ENCODE data around the gene STRA8.

Gene STRA8

GRCh38 chr7:135270577-135271254 lies 37.1 kb downstream of the STRA8 start:
- TF ChIP-seq TAF1 (IDR thresholded peaks at IDR 0.05; ENCODE audit: low read depth) = no peak
- TF ChIP-seq NFIC (IDR thresholded peaks at IDR 0.05) = no peak
- TF ChIP-seq TEAD4 (IDR thresholded peaks at IDR 0.05) = no peak
- no peak for TF ChIP-seq USF1 (IDR thresholded peaks at IDR 0.05)
- no peak for TF ChIP-seq FOXM1 (IDR thresholded peaks at IDR 0.05; ENCODE audit: borderline replicate concordance, low read depth)

- TF ChIP-seq MAX (IDR thresholded peaks at IDR 0.05) (no peak), RAD21 (IDR thresholded peaks at IDR 0.05; ENCODE audit: low read depth) (no peak), EGR1 (IDR thresholded peaks at IDR 0.05) (no peak), CEBPB (IDR thresholded peaks at IDR 0.05) (no peak), FOXM1 (IDR thresholded peaks at IDR 0.05; ENCODE audit: borderline replicate concordance, low read depth) (no peak), TCF12 (IDR thresholded peaks at IDR 0.05; ENCODE audit: low read depth) (no peak), REST (IDR thresholded peaks at IDR 0.05; ENCODE audit: low read depth) (no peak), USF1 (IDR thresholded peaks at IDR 0.05) (no peak), YY1 (IDR thresholded peaks at IDR 0.05; ENCODE audit: low read depth) (no peak), ZBTB7A (IDR thresholded peaks at IDR 0.05; ENCODE audit: low read depth) (no peak), EP300 (IDR thresholded peaks at IDR 0.05; ENCODE audit: borderline replicate concordance) (no peak), CREB1 (IDR thresholded peaks at IDR 0.05; ENCODE audit: low read depth) (no peak), TAF1 (IDR thresholded peaks at IDR 0.05; ENCODE audit: low read depth) (no peak), NFIC (IDR thresholded peaks at IDR 0.05) (no peak), TEAD4 (IDR thresholded peaks at IDR 0.05) (no peak)
Observed at GRCh38 chr7:135271255-135271615, 37.6 kb downstream of the STRA8 start.

GRCh38 chr7:135272303-135272702 lies 38.7 kb downstream of the STRA8 start:
- no peak for TF ChIP-seq CEBPB (IDR thresholded peaks at IDR 0.05)
- TF ChIP-seq TEAD4 (IDR thresholded peaks at IDR 0.05) = no peak

GRCh38 chr7:135273581-135273980 lies 39.9 kb downstream of the STRA8 start:
- TF ChIP-seq FOXM1 (IDR thresholded peaks at IDR 0.05; ENCODE audit: borderline replicate concordance, low read depth) = no peak
- TF ChIP-seq ZBTB7A (IDR thresholded peaks at IDR 0.05; ENCODE audit: low read depth) = no peak
- TF ChIP-seq TEAD4 (IDR thresholded peaks at IDR 0.05) = no peak
- TF ChIP-seq TAF1 (IDR thresholded peaks at IDR 0.05; ENCODE audit: low read depth) = no peak
- no peak for TF ChIP-seq USF1 (IDR thresholded peaks at IDR 0.05)
- TF ChIP-seq MAX (IDR thresholded peaks at IDR 0.05) = no peak
- no peak for TF ChIP-seq CREB1 (IDR thresholded peaks at IDR 0.05; ENCODE audit: low read depth)
- no peak for TF ChIP-seq CEBPB (IDR thresholded peaks at IDR 0.05)
- TF ChIP-seq EGR1 (IDR thresholded peaks at IDR 0.05) = no peak
- TF ChIP-seq YY1 (IDR thresholded peaks at IDR 0.05; ENCODE audit: low read depth) = no peak
- TF ChIP-seq REST (IDR thresholded peaks at IDR 0.05; ENCODE audit: low read depth) = no peak
- no peak for TF ChIP-seq EP300 (IDR thresholded peaks at IDR 0.05; ENCODE audit: borderline replicate concordance)
- no peak for TF ChIP-seq RAD21 (IDR thresholded peaks at IDR 0.05; ENCODE audit: low read depth)
- no peak for TF ChIP-seq TCF12 (IDR thresholded peaks at IDR 0.05; ENCODE audit: low read depth)
- TF ChIP-seq NFIC (IDR thresholded peaks at IDR 0.05) = no peak

GRCh38 chr7:135274495-135275268 lies 41.0 kb downstream of the STRA8 start:
- TF ChIP-seq CEBPB (IDR thresholded peaks at IDR 0.05) (no peak), RAD21 (IDR thresholded peaks at IDR 0.05; ENCODE audit: low read depth) (peak; percentile 81), TCF12 (IDR thresholded peaks at IDR 0.05; ENCODE audit: low read depth) (no peak), NFIC (IDR thresholded peaks at IDR 0.05) (no peak), FOXM1 (IDR thresholded peaks at IDR 0.05; ENCODE audit: borderline replicate concordance, low read depth) (no peak), TEAD4 (IDR thresholded peaks at IDR 0.05) (no peak)
